SKM-1 (cell line): ENCODE results near the gene ACVR1B.

Experiments used
- DNase-seq: peaks from one replicate; lab custom pipeline; 2025; ENCODE audit not compliant: unreplicated experiment; lab: John Stamatoyannopoulos, UW

Gene ACVR1B

GRCh38 chr12:51951199-51951842, at the start of gene ACVR1B:
TSS of gene ACVR1B (plus strand) at chr12:51951699. CDS start at chr12:51951744, 45 bp downstream.
- DNase-seq = peak; percentile 22

GRCh38 chr12:51901881-51902280, 49.6 kb upstream of the ACVR1B start:
- DNase-seq = no peak

- no peak for DNase-seq
Observed at GRCh38 chr12:51904951-51905470, 46.5 kb upstream of the ACVR1B start.

- no peak for DNase-seq
Observed at GRCh38 chr12:51905471-51906429, 45.7 kb upstream of the ACVR1B start.

- no peak for DNase-seq
Observed at GRCh38 chr12:51906430-51907082, 44.9 kb upstream of the ACVR1B start.

- no peak for DNase-seq
Observed at GRCh38 chr12:51907083-51907855, 44.2 kb upstream of the ACVR1B start, which contains the start of gene ACVRL1. TSS of gene ACVRL1 (plus strand) at chr12:51907504. CDS start at chr12:51912475, 4,971 bp downstream.

- no peak for DNase-seq
Observed at GRCh38 chr12:51907856-51908425, 43.6 kb upstream of the ACVR1B start.

- DNase-seq = no peak
Observed at GRCh38 chr12:51908876-51909592, 42.5 kb upstream of the ACVR1B start.

- no peak for DNase-seq
Observed at GRCh38 chr12:51910168-51910567, 41.3 kb upstream of the ACVR1B start.

GRCh38 chr12:51910691-51911090, 40.8 kb upstream of the ACVR1B start:
- no peak for DNase-seq

GRCh38 chr12:51911307-51911706, 40.2 kb upstream of the ACVR1B start:
- DNase-seq = no peak

GRCh38 chr12:51911788-51912711, 39.4 kb upstream of the ACVR1B start:
- DNase-seq = no peak

- DNase-seq = no peak
Observed at GRCh38 chr12:51913071-51914033, 38.1 kb upstream of the ACVR1B start.

- DNase-seq = no peak
Observed at GRCh38 chr12:51914034-51914923, 37.2 kb upstream of the ACVR1B start.

GRCh38 chr12:51915003-51915625, 36.4 kb upstream of the ACVR1B start:
- no peak for DNase-seq

GRCh38 chr12:51915951-51916350, 35.5 kb upstream of the ACVR1B start:
- DNase-seq = no peak
